ENCODE data around the gene ERCC1.

Gene ERCC1

DNA sequence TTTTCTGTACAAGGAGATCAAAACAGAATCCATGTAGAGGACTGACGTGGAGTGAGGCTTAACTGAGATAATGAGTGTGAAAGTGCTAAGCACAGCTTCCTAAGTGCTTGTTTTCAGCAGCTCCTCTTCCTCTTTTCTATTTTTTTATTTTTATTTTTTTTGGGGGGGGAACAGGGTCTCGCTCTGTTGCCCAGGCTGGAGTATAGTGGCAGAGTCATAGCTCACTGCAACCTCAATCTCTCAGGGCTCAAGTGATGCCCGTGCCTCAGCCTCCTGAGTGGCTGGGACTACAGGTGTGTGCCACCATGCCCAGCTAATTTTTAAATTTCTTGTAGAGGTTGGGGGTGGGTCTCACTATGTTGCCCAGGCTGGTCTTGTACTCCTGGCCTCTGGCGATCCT lies 38.5 kb upstream of the ERCC1 start:
- Histone ChIP-seq H3K36me3 (ENCODE audit: insufficient read depth, low read length) (no peaks in the 10 kb centered on the region), H3K9ac (ENCODE audit: insufficient read length) (no peak overlapping the region), H3K4me3 (no peak overlapping the region), H3K9me3 (ENCODE audit: low read depth, low read length) (no peaks in the 10 kb centered on the region), H3K27ac (no peak overlapping the region)
- no peak for DNase-seq (ENCODE audit: low read depth, low spot score)
- TF ChIP-seq FOXP2 (optimal IDR thresholded peaks at IDR 0.05; ENCODE audit: control extremely low read depth, extremely low read length, insufficient read depth), result no peak
- TF ChIP-seq POLR2AphosphoS5 (IDR thresholded peaks at IDR 0.05; ENCODE audit: borderline replicate concordance, low read depth, low read length), result no peak
- no peak for TF ChIP-seq EZH2 (IDR thresholded peaks at IDR 0.05)

DNA sequence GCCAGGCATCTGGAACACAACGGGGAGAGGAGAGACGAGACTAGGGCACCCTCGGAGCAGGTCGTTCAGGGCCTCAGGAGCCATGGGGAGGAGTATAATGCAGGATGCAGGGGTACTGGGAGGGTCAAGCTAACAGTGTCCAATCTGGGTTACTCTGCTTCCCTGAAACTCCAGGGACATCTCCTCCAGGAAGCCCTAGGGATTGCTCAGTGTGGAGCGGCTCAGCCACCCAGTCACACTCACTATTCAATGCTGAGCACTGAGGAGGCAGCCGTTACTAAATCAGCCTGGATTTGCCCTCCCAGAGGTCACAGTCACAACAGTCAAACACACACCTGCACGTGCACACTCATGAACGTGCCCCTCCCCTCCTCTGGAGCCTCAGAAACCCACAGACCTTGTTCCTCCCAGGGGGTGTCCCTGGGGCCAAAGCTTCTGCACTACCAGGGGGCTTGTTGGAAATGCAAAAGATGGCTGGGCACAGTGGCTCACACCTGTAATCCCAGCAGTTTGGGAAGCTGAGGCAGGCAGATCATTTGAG lies 37.2 kb upstream of the ERCC1 start:
- no peaks in the 10 kb centered on the region for H3K9me3 ChIP-seq (ENCODE audit: low read depth, low read length)
- no peak for DNase-seq (ENCODE audit: low read depth, low spot score)
- no peak overlapping the region for H3K9ac ChIP-seq (ENCODE audit: insufficient read length)
- no peak overlapping the region for H3K4me3 ChIP-seq
- H3K27ac ChIP-seq, result no peak overlapping the region
- TF ChIP-seq POLR2AphosphoS5 (IDR thresholded peaks at IDR 0.05; ENCODE audit: borderline replicate concordance, low read depth, low read length) (no peak), EZH2 (IDR thresholded peaks at IDR 0.05) (no peak), FOXP2 (optimal IDR thresholded peaks at IDR 0.05; ENCODE audit: control extremely low read depth, extremely low read length, insufficient read depth) (no peak)
- no peaks in the 10 kb centered on the region for H3K36me3 ChIP-seq (ENCODE audit: insufficient read depth, low read length)

DNA sequence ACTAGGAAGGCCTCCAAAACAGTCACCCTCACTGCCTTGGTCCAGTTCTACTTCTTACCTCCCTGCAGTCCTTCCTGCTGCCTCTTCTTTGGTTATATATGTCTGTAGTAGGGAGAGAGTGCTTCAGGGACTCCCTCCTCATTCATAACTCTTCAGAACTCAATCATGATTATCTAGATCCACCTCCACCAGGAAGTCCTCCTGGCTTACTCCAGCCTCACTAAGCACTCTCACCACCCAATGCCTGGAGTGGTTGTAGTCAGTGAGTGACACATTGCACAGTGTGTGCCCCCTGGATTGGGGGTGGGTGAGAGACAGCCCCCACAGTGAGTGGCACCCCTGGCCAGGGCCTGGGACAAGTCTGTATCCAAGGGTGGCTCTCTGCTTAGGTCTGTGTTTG lies 34.1 kb upstream of the ERCC1 start:
- TF ChIP-seq EZH2 (IDR thresholded peaks at IDR 0.05), result no peak
- no peak for TF ChIP-seq POLR2AphosphoS5 (IDR thresholded peaks at IDR 0.05; ENCODE audit: borderline replicate concordance, low read depth, low read length)
- no peak for TF ChIP-seq FOXP2 (optimal IDR thresholded peaks at IDR 0.05; ENCODE audit: control extremely low read depth, extremely low read length, insufficient read depth)
- Histone ChIP-seq H3K9me3 (ENCODE audit: low read depth, low read length) (no peaks in the 10 kb centered on the region), H3K9ac (ENCODE audit: insufficient read length) (no peak overlapping the region), H3K36me3 (ENCODE audit: insufficient read depth, low read length) (no peaks in the 10 kb centered on the region), H3K27ac (no peak overlapping the region), H3K4me3 (no peak overlapping the region)
- DNase-seq (ENCODE audit: low read depth, low spot score), result no peak

DNA sequence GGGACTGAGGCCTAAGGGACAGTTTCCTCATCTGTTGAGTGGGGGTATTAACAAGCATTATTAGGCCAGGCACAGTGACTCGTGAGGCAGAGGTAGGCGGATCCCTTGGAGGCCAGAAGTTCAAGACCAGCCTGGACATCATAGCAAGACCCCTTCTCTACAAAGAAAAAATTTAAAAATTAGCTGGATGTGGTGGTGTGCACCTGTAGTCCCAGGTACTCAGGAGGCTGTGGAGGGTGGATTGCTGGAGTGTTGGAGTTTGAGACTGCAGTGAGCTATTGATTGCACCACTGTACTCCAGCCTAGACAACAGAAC lies 32.7 kb upstream of the ERCC1 start:
- no peaks in the 10 kb centered on the region for H3K9me3 ChIP-seq (ENCODE audit: low read depth, low read length)
- no peaks in the 10 kb centered on the region for H3K36me3 ChIP-seq (ENCODE audit: insufficient read depth, low read length)
- no peak overlapping the region for H3K9ac ChIP-seq (ENCODE audit: insufficient read length)
- no peak overlapping the region for H3K27ac ChIP-seq
- no peak for TF ChIP-seq EZH2 (IDR thresholded peaks at IDR 0.05)
- TF ChIP-seq POLR2AphosphoS5 (IDR thresholded peaks at IDR 0.05; ENCODE audit: borderline replicate concordance, low read depth, low read length), result no peak
- TF ChIP-seq FOXP2 (optimal IDR thresholded peaks at IDR 0.05; ENCODE audit: control extremely low read depth, extremely low read length, insufficient read depth), result no peak
- no peak overlapping the region for H3K4me3 ChIP-seq
- no peak for DNase-seq (ENCODE audit: low read depth, low spot score)

DNA sequence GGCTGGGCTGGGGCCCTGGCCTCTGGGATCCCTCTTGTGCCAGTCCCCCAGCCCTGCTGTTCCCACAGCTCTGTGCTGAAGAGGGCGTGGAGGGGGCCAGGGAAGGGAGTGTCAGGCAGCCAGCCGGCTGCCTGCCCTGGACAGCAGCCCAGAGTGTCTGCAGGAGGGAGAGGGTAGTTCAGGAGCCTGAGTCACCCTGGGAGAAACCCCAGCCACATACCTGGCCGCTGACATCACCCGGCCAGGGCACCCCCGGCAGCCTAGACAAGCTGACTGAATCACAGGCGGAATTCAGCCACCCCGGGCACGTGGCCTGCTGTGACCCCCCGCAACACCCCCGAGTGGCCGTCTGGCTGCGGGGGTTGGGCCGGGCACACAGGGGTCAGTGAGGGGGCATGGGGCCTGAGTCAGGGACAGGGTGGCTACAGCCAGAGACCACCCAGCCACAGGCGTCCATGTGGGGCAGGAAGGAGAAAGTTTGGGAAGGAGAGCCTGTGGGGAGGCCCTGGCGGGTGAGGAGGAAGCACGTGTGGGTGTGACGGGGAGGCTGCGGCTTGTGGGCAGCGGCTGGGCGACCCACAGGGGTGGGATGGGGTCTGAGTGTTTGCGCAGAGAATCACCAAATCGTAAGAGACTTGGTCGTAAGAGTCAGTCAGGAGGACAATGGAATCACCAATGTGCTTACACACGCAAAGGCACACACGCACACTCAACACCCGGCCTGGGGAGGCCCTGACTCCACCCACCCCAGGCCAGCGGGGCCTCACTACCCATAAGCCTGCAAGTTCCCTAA lies 32.2 kb upstream of the ERCC1 start:
- H3K4me3 ChIP-seq, result no peak overlapping the region
- no peaks in the 10 kb centered on the region for H3K36me3 ChIP-seq (ENCODE audit: insufficient read depth, low read length)
- DNase-seq (ENCODE audit: low read depth, low spot score), result no peak
- no peak for TF ChIP-seq POLR2AphosphoS5 (IDR thresholded peaks at IDR 0.05; ENCODE audit: borderline replicate concordance, low read depth, low read length)
- TF ChIP-seq EZH2 (IDR thresholded peaks at IDR 0.05), result no peak
- no peak for TF ChIP-seq FOXP2 (optimal IDR thresholded peaks at IDR 0.05; ENCODE audit: control extremely low read depth, extremely low read length, insufficient read depth)
- no peak overlapping the region for H3K9ac ChIP-seq (ENCODE audit: insufficient read length)
- H3K27ac ChIP-seq, result no peak overlapping the region
- no peaks in the 10 kb centered on the region for H3K9me3 ChIP-seq (ENCODE audit: low read depth, low read length)

DNA sequence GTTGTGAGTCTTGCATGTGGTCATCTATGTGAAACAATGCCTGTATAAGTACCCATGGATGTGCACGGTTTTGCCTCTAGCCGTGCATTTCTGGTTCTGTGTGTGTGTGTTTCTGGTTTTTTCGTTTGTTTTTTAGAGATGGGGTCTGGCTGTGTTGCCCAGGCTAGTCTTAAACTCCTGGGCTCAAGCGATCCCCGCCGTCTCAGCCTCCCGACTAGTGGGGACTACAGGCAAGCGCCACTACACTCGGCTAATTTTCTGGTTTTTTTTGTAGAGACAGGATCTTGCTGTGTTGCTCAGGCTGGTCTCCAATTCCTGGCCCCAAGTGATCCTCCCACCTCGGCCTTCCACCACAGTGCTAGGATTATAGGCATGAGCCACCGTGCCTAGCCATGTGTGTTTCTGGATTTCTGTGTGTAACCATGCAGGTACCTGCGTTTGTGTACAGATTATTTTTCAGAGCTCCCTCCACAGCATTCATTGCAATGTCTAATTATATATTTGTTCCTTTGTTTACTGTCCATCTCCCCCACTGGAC lies 28.2 kb upstream of the ERCC1 start:
- Histone ChIP-seq H3K36me3 (ENCODE audit: insufficient read depth, low read length) (no peaks in the 10 kb centered on the region), H3K4me3 (no peak overlapping the region), H3K9ac (ENCODE audit: insufficient read length) (no peak overlapping the region), H3K27ac (no peak overlapping the region), H3K9me3 (ENCODE audit: low read depth, low read length) (no peaks in the 10 kb centered on the region)
- TF ChIP-seq EZH2 (IDR thresholded peaks at IDR 0.05) (no peak), POLR2AphosphoS5 (IDR thresholded peaks at IDR 0.05; ENCODE audit: borderline replicate concordance, low read depth, low read length) (no peak), FOXP2 (optimal IDR thresholded peaks at IDR 0.05; ENCODE audit: control extremely low read depth, extremely low read length, insufficient read depth) (no peak)
- no peak for DNase-seq (ENCODE audit: low read depth, low spot score)

DNA sequence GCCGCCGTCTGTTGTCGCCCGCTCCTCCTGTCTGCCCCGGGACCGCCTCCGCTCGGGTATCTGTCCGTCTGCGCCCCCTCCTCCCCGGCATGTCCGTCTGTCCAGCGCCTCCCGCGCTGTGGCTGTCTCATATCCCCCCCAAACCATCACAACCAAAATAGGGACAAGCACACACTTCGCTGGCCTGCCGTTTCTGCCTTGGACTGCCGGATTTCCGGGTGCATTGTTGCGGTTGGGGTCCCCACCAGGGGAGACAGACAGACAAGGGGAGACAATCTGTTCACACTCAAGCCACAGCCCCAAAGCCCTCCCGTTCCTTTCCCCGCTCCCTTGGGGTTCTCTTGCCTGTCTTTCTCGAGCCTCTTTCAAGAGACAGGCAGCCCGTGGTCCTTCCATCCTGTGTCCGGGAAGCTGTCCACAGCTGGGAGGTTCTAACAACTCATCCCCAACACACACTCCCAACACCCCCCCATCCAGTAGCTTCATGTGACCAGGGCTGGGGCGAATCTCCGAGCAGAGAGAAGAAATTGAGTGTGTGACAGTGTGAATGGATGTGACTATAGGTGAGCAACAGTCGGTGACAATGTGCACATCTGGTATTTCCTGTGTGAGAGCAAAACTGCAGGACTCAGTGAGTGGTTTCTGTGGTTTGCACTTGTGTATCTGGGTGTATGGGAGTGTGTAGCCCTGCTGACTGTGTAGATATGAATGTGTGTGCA lies 27.6 kb upstream of the ERCC1 start:
- Histone ChIP-seq H3K9ac (ENCODE audit: insufficient read length) (no peak overlapping the region), H3K4me3 (peak overlapping the region; percentile 84), H3K36me3 (ENCODE audit: insufficient read depth, low read length) (no peaks in the 10 kb centered on the region), H3K27ac (no peak overlapping the region), H3K9me3 (ENCODE audit: low read depth, low read length) (no peaks in the 10 kb centered on the region)
- TF ChIP-seq EZH2 (IDR thresholded peaks at IDR 0.05), result no peak
- no peak for TF ChIP-seq FOXP2 (optimal IDR thresholded peaks at IDR 0.05; ENCODE audit: control extremely low read depth, extremely low read length, insufficient read depth)
- TF ChIP-seq POLR2AphosphoS5 (IDR thresholded peaks at IDR 0.05; ENCODE audit: borderline replicate concordance, low read depth, low read length), result no peak
- no peak for DNase-seq (ENCODE audit: low read depth, low spot score)

DNA sequence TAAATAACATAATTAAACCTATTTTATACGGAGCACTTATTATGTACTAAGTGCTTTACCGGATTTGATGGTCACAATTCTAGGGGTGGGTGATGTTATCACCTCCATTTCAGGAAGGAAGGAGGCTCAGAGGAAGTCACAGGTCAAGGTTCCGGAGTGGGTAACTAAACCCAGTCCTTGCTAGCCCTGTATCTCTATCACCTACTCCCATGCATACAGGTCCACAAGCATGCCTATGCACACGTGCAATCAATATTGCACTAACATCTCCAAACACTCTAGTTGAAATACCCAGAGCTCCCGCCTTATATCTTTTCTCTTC lies 26.3 kb upstream of the ERCC1 start:
- no peak for DNase-seq (ENCODE audit: low read depth, low spot score)
- Histone ChIP-seq H3K4me3 (peak overlapping the region; percentile 84), H3K27ac (no peak overlapping the region), H3K9ac (ENCODE audit: insufficient read length) (no peak overlapping the region), H3K36me3 (ENCODE audit: insufficient read depth, low read length) (no peaks in the 10 kb centered on the region), H3K9me3 (ENCODE audit: low read depth, low read length) (no peaks in the 10 kb centered on the region)
- no peak for TF ChIP-seq POLR2AphosphoS5 (IDR thresholded peaks at IDR 0.05; ENCODE audit: borderline replicate concordance, low read depth, low read length)
- no peak for TF ChIP-seq EZH2 (IDR thresholded peaks at IDR 0.05)
- TF ChIP-seq FOXP2 (optimal IDR thresholded peaks at IDR 0.05; ENCODE audit: control extremely low read depth, extremely low read length, insufficient read depth), result no peak

Measured in SK-N-MC (cell line).